ENCODE measurements around the gene AGL. TPM values are rescaled to one million over a fixed set of nuclear protein-coding genes. Genes with fewer than 3 reads are reported as not detected.

AGL gene
- total and polyA plus RNA-seq, 2 of the 4 experiments (the other 2 are of a cell fraction) = 2.4 to 7.0 TPM

GRCh38 chr1:99825702-99826101, 24.5 kb upstream of the AGL start:
- in situ Hi-C loops (cut with MboI; ENCODE audit: low sequenced_read_pairs) = no loop called here
- TF ChIP-seq MAFK (IDR thresholded peaks at IDR 0.05; ENCODE audit: low read depth, low read length) (peak; percentile 59; the same call in 1 of the 2 replicates), FOS (IDR thresholded peaks at IDR 0.05; ENCODE audit: low read depth, low read length) (no peak)
- no peaks in the 10 kb centered on the region for H3K27me3 ChIP-seq (ENCODE audit: control insufficient read depth, insufficient read depth, low read length)
- DNase-seq (no peak), ATAC-seq (ENCODE audit: low read depth) (no peak)
- no peak overlapping the region for H3K4me2 ChIP-seq (ENCODE audit: low read depth, low read length)
- no peak overlapping the region for H2BK5ac ChIP-seq (ENCODE audit: low read depth, low read length, poor library complexity, severe bottlenecking)
- no peaks in the 10 kb centered on the region for H3K9me1 ChIP-seq (ENCODE audit: insufficient read depth, low read length)
- no peaks in the 10 kb centered on the region for H3K36me3 ChIP-seq (ENCODE audit: control insufficient read depth, insufficient read depth, low read length)
- no peak overlapping the region for H2AK9ac ChIP-seq (replicated peaks; ENCODE audit: low read depth, low read length, poor library complexity)
- no peaks in the 10 kb centered on the region for H3K4me1 ChIP-seq (ENCODE audit: control insufficient read depth, insufficient read depth, low read length)
- H3K4me3 ChIP-seq (ENCODE audit: insufficient read depth, low read depth, low read length) = no peak overlapping the region
- no peak overlapping the region for H2AK5ac ChIP-seq (ENCODE audit: low read depth, low read length)
- no peak overlapping the region for H2BK20ac ChIP-seq (ENCODE audit: low read depth, low read length)
- no peak overlapping the region for H2BK120ac ChIP-seq (ENCODE audit: low read depth, low read length)
- no peak overlapping the region for H3K9ac ChIP-seq (ENCODE audit: low read depth, low read length)
- ChIA-PET CTCF (no interaction called here), POLR2A (ENCODE audit: unreplicated experiment) (no interaction called here)
- no peak overlapping the region for H4K5ac ChIP-seq (ENCODE audit: low read depth, low read length)
- no peak overlapping the region for H3K18ac ChIP-seq (ENCODE audit: low read depth, low read length)
- no peak overlapping the region for H2AFZ ChIP-seq (replicated peaks; ENCODE audit: low read length, poor library complexity)
- no peak overlapping the region for H4K8ac ChIP-seq (ENCODE audit: low read depth in 2 of 2, low read length in 2 of 2)
- no CpG with 5 or more reads among the region's 1 CpG for WGBS, 2 experiments (ENCODE audit: extremely low coverage in 2 of 2, insufficient read length in 1 of 2)
- H3K9me3 ChIP-seq (ENCODE audit: control insufficient read depth, insufficient read depth, low read length) = peaks cover 2% of the 10 kb centered on the region; the same call in 1 of the 2 replicates
- no peaks in the 10 kb centered on the region for H4K20me1 ChIP-seq (ENCODE audit: insufficient read depth, low read length)
- H3K14ac ChIP-seq (replicated peaks; ENCODE audit: low read depth, low read length) = no peak overlapping the region
- intact Hi-C loops (cut with micrococcal nuclease) = no loop called here
- no peak overlapping the region for H2BK15ac ChIP-seq (ENCODE audit: low read depth, low read length)
- H3K79me1 ChIP-seq (ENCODE audit: low read depth in 1 of 2, low read length in 2 of 2) = no peaks in the 10 kb centered on the region
- dilution Hi-C loops (cut with HindIII; ENCODE audit: low sequenced_read_pairs, unreplicated experiment) = no loop called here
- H3K4ac ChIP-seq (ENCODE audit: low read depth, low read length) = no peak overlapping the region
- no TSS peak for BruUV-seq (replicated peaks)
- no peak overlapping the region for H3K56ac ChIP-seq (ENCODE audit: extremely low read depth, insufficient read depth, low read length)
- no peak overlapping the region for H4K91ac ChIP-seq (ENCODE audit: insufficient read depth, low read depth, low read length)
- H3K27ac ChIP-seq (ENCODE audit: insufficient read depth, low read length) = no peak overlapping the region
- H3K23ac ChIP-seq (ENCODE audit: low read depth, low read length) = no peak overlapping the region

All from IMR-90 (cell line).